HepG2 (cell line): ENCODE results near the gene TMEM135. TPM values are rescaled to one million over a fixed set of nuclear protein-coding genes. Genes with fewer than 3 reads are reported as not detected.

ENCODE experiments used
- ATAC-seq: fragments of 200-7000 bp; cut with Tn5 transposase; 3 replicates; pipeline ENCODE4 v1.9.1; 2020; ENCODE audit warnings: mild to moderate bottlenecking, moderate library complexity
- BruUV-seq: library from RNA; stranded (reverse); fragments of 400-500 nt; replicated peaks from 2 replicates; lab custom pipeline; 2021; lab: Mats Ljungman, UMichigan
- CTCF ChIA-PET: fragments of 300-600 bp; formaldehyde crosslinking; extraction: SDS; loops from one replicate; lab custom pipeline; 2021; ENCODE audit warnings: low total read pairs, inconsistent platforms, low intra/inter-chr PET ratio; lab: Yijun Ruan, JAX
- POLR2A ChIA-PET: fragments of 350-600 bp; sonication (Branson Sonifier 250); formaldehyde crosslinking; loops from one replicate; lab custom pipeline; 2020; ENCODE audit warnings: antibody characterized with exemption, inconsistent platforms; lab: Yijun Ruan, JAX
- DNase-seq: peaks from one replicate; pipeline ENCODE4 v3.0.0-alpha.2; 2015; ENCODE audit warnings: low spot score
- FAIRE-seq: peaks from 3 replicates; lab custom pipeline; 2011; peaks lifted over from hg19 to GRCh38; lab: Jason Lieb, UNC
- H2AFZ ChIP-seq: one replicate; pipeline ENCODE4 v1.6.1; 2011; ENCODE audit warnings: low read length, inconsistent platforms
- H3K27ac ChIP-seq: fragments of 300-600 bp; 3 replicates; pipeline ENCODE4 v1.8.0; 2011; ENCODE audit warnings: mixed run types, mild to moderate bottlenecking, mixed read lengths, low read length, inconsistent platforms; ENCODE audit not compliant: insufficient read depth; ENCODE audit errors: extremely low read length
- H3K27me3 ChIP-seq, 2 experiments: fragments of 200-600 bp in 1 of 2; 2 replicates in 1 of 2; 3 replicates in 1 of 2; pipeline versions ENCODE4 v1.6.0 to v1.8.0; 2011; ENCODE audit warnings: low read length in 2 of 2, mild to moderate bottlenecking in 2 of 2, moderate library complexity in 2 of 2, inconsistent platforms in 1 of 2; ENCODE audit not compliant: insufficient read depth in 2 of 2, control insufficient read depth in 1 of 2
- H3K36me3 ChIP-seq, 2 experiments: fragments of 200-600 bp in 1 of 2; replicated peaks in 1 of 2; 2 replicates in 1 of 2; 3 replicates in 1 of 2; pipeline versions ENCODE4 v1.5.1 to v1.8.0; 2011; ENCODE audit warnings: low read length in 2 of 2, inconsistent platforms in 1 of 2; ENCODE audit not compliant: insufficient read depth in 2 of 2, control insufficient read depth in 1 of 2
- H3K4me1 ChIP-seq: 2 replicates; pipeline ENCODE4 v1.5.1; 2012; ENCODE audit warnings: low read length, inconsistent platforms; ENCODE audit not compliant: insufficient read depth
- H3K4me2 ChIP-seq: 2 replicates; pipeline ENCODE4 v1.6.0; 2011; ENCODE audit warnings: low read depth, low read length, inconsistent platforms
- H3K4me3 ChIP-seq, 3 experiments: fragments of 200-600 bp in 1 of 3; sonication (generic), shearing (Covaris generic) in 1 of 3; replicated peaks in 1 of 3; 2 replicates each; pipeline ENCODE4 v1.5.1; 2011 to 2016; ENCODE audit warnings: low read length in 3 of 3, inconsistent platforms in 2 of 3, low read depth in 2 of 3, mild to moderate bottlenecking in 2 of 3, control low read depth in 1 of 3, mixed read lengths in 1 of 3; ENCODE audit not compliant: insufficient read depth in 1 of 3
- H3K79me2 ChIP-seq: one replicate; pipeline ENCODE4 v1.6.1; 2011; ENCODE audit warnings: low read length, inconsistent platforms; ENCODE audit not compliant: insufficient read depth
- H3K9ac ChIP-seq: 2 replicates; pipeline ENCODE4 v1.6.0; 2011; ENCODE audit warnings: mild to moderate bottlenecking, low read depth, low read length, inconsistent platforms; ENCODE audit not compliant: insufficient read depth
- H3K9me3 ChIP-seq: 2 replicates; pipeline ENCODE4 v1.5.1; 2012; ENCODE audit warnings: mild to moderate bottlenecking, low read length
- H4K20me1 ChIP-seq: 2 replicates; pipeline ENCODE4 v1.6.0; 2011; ENCODE audit warnings: inconsistent platforms, mild to moderate bottlenecking, low read length, moderate library complexity; ENCODE audit not compliant: insufficient read depth
- ATF5 ChIP-seq: sonication (generic); formaldehyde crosslinking; IDR thresholded peaks from 2 replicates; pipeline ENCODE4 v1.4.0; 2020; ENCODE audit warnings: mild to moderate bottlenecking, low read depth, missing genetic modification reagents
- BCL6 ChIP-seq: IDR thresholded peaks from 2 replicates; pipeline ENCODE4 v1.6.1; 2016; ENCODE audit warnings: missing genetic modification reagents, missing compliant biosample characterization
- CBX5 ChIP-seq: sonication (generic); formaldehyde crosslinking; IDR thresholded peaks from 2 replicates; pipeline ENCODE4 v1.4.0; 2020; ENCODE audit warnings: missing genetic modification reagents, borderline replicate concordance
- CTCF ChIP-seq: sonication (generic); formaldehyde crosslinking; IDR thresholded peaks from 2 replicates; pipeline ENCODE4 v1.5.0; 2020; ENCODE audit warnings: mild to moderate bottlenecking, missing genetic modification reagents, moderate library complexity
- GATAD2A ChIP-seq: IDR thresholded peaks from 2 replicates; pipeline ENCODE4 v1.6.1; 2016
- HMGXB4 ChIP-seq, 2 experiments: sonication (generic) in 1 of 2; formaldehyde crosslinking in 1 of 2; IDR thresholded peaks; 2 replicates each; pipeline versions ENCODE4 v1.4.0 to v1.6.1; 2018 to 2020; ENCODE audit warnings: missing genetic modification reagents in 2 of 2, borderline replicate concordance in 1 of 2, low read depth in 1 of 2, mild to moderate bottlenecking in 1 of 2, missing biosample characterization in 1 of 2
- IRX3 ChIP-seq: sonication (generic); formaldehyde crosslinking; IDR thresholded peaks from 2 replicates; pipeline ENCODE4 v1.8.1; 2023; ENCODE audit warnings: mild to moderate bottlenecking, low read depth, missing genetic modification reagents, borderline replicate concordance
- KDM2A ChIP-seq: sonication (generic); formaldehyde crosslinking; IDR thresholded peaks from 2 replicates; pipeline ENCODE4 v1.4.0; 2020; ENCODE audit warnings: low read depth, missing genetic modification reagents, borderline replicate concordance
- MED8 ChIP-seq: sonication (generic); formaldehyde crosslinking; IDR thresholded peaks from 2 replicates; pipeline ENCODE4 v1.8.1; 2023; ENCODE audit warnings: mild to moderate bottlenecking, missing genetic modification reagents; ENCODE audit not compliant: insufficient replicate concordance
- PITX1 ChIP-seq: sonication (generic); formaldehyde crosslinking; IDR thresholded peaks from 2 replicates; pipeline ENCODE4 v1.5.1; 2020; ENCODE audit warnings: mild to moderate bottlenecking, missing genetic modification reagents
- SOX13 ChIP-seq, 3 experiments: fragments of 450-650 bp in 1 of 3; sonication (generic) in 1 of 3; formaldehyde crosslinking in 1 of 3; IDR thresholded peaks in 2 of 3; conservative IDR thresholded peaks in 1 of 3; 2 replicates each; pipeline versions ENCODE4 v1.5.0 to v1.6.1; 2016 to 2020; ENCODE audit warnings: antibody characterized with exemption in 1 of 3, mild to moderate bottlenecking in 1 of 3, missing compliant biosample characterization in 1 of 3, missing genetic modification reagents in 1 of 3, moderate library complexity in 1 of 3
- SOX5 ChIP-seq: IDR thresholded peaks from 2 replicates; pipeline ENCODE4 v1.6.1; 2016; ENCODE audit warnings: borderline replicate concordance
- STAG1 ChIP-seq: sonication (generic); formaldehyde crosslinking; IDR thresholded peaks from 2 replicates; pipeline ENCODE4 v1.4.0; 2020; ENCODE audit warnings: missing genetic modification reagents
- ZFAT ChIP-seq: sonication (generic); formaldehyde crosslinking; conservative IDR thresholded peaks from 2 replicates; pipeline ENCODE4 v1.8.1; 2023; ENCODE audit warnings: missing genetic modification reagents, inconsistent platforms
- ZNF230 ChIP-seq: sonication (generic); formaldehyde crosslinking; IDR thresholded peaks from 2 replicates; pipeline ENCODE4 v1.4.0; 2020; ENCODE audit warnings: mild to moderate bottlenecking, missing genetic modification reagents
- ZNF3 ChIP-seq: IDR thresholded peaks from 2 replicates; pipeline ENCODE4 v1.7.0; 2017; ENCODE audit warnings: inconsistent platforms
- WGBS: methylation state at CpG from one replicate; pipeline ENCODE4 v1.1.6; 2017; ENCODE audit warnings: low lambda C conversion rate; 5-methylcytosine and 5-hydroxymethylcytosine counted together
- in situ Hi-C: cut with HindIII; loops from 2 replicates; pipeline ENCODE4 v1.10.0; 2017; ENCODE audit warnings: low pct_unique_long_range_greater_than_20kb; ENCODE audit not compliant: extremely low pct_ligation_motif_present
- intact Hi-C: fragments of 100-400 bp; cut with micrococcal nuclease; formaldehyde crosslinking; loops from one replicate; pipeline ENCODE4 v1.10.0; 2022; ENCODE audit not compliant: unreplicated experiment
- polyA plus RNA-seq, 8 experiments: library from polyadenylated mRNA; depleted of rRNA in 3 of 8; stranded (reverse) in 7 of 8; unstranded in 1 of 8; fragments of >200 nt; fragmentation: Illumina TruSeq in 4 of 8; extraction: Trizol in 4 of 8; gene quantifications; 2 replicates each; pipeline versions ENCODE4 v1.2.1 to v1.2.3, GENCODE V29; 2011 to 2016; ENCODE audit warnings: low read depth in 4 of 8, missing spikeins in 1 of 8, mixed read lengths in 1 of 8; ENCODE audit not compliant: insufficient read depth in 1 of 8
- total RNA-seq, 5 experiments: library from RNA; depleted of rRNA; stranded (reverse); fragments of >200 nt; fragmentation: Illumina TruSeq; extraction: Trizol; gene quantifications; 2 replicates each; pipeline ENCODE4 v1.2.3, GENCODE V29; 2016; ENCODE audit warnings: low read depth in 1 of 5

Gene TMEM135
- total and polyA plus RNA-seq, 2 of the 13 experiments (the other 11 are each of a cell fraction or from before 2014, with no cell fraction given) = 36.6 to 88.9 TPM

GRCh38 chr11:87280143-87280542 lies 242.4 kb downstream of the TMEM135 start (continued):
- TF ChIP-seq CBX5 (CRISPR knock-in tag) (no peak), ZFAT (CRISPR knock-in tag) (no peak), ZNF3 (CRISPR knock-in tag) (no peak), ATF5 (no peak), SOX13 (IDR thresholded peaks at IDR 0.05) (no peak), SOX13 (CRISPR knock-in tag; conservative IDR thresholded peaks at IDR 0.05 in 1 of 2, IDR thresholded peaks at IDR 0.05 in 1 of 2) (peak in 1 of 2 experiments; percentile 12; a peak in 1 of 4 replicates), MED8 (CRISPR knock-in tag) (no peak), GATAD2A (0 out of 2 replicates have a peak, but pooled peaks have one; percentile 9), HMGXB4 (CRISPR knock-in tag; IDR thresholded peaks at IDR 0.05; ENCODE audit: borderline replicate concordance in 1 of 2, low read depth in 1 of 2) (no peak), BCL6 (CRISPR knock-in tag) (0 out of 2 replicates have a peak, but pooled peaks have one; percentile 14), SOX5 (0 out of 2 replicates have a peak, but pooled peaks have one; percentile 11), ZNF230 (CRISPR knock-in tag) (no peak)

- CTCF ChIA-PET = no interaction called here
- no peak overlapping the region for H3K4me3 ChIP-seq
- H2AFZ ChIP-seq = no peak overlapping the region
- no peaks in the 10 kb centered on the region for H3K79me2 ChIP-seq
- intact Hi-C loops = loop anchor here (10.0 kb wide), 1 partner anchor 97 kb away; no protein-coding TSS in a partner anchor
- peak; percentile 41 for TF ChIP-seq STAG1 (CRISPR knock-in tag)
- TF ChIP-seq CBX5 (CRISPR knock-in tag) = no peak
- 0 out of 2 replicates have a peak, but pooled peaks have one; percentile 15 for TF ChIP-seq CTCF (CRISPR knock-in tag)
- no peak for TF ChIP-seq KDM2A (CRISPR knock-in tag)
- TF ChIP-seq IRX3 (CRISPR knock-in tag) = no peak
- TF ChIP-seq PITX1 (CRISPR knock-in tag) = no peak
- no peak overlapping the region for H3K27ac ChIP-seq
- no peaks in the 10 kb centered on the region for H3K9me3 ChIP-seq
- H3K4me2 ChIP-seq = no peak overlapping the region
- peaks cover 16% of the 10 kb centered on the region for H3K4me1 ChIP-seq
- WGBS = 95% methylated on average over 3 of the region's 3 CpGs
- DNase-seq (peak; percentile 7), FAIRE-seq (no peak), ATAC-seq (no peak)
- BruUV-seq = no TSS peak
- H3K27me3 ChIP-seq = no peaks in the 10 kb centered on the region
- H3K9ac ChIP-seq = no peak overlapping the region
- POLR2A ChIA-PET = no interaction called here
- 0 out of 5 replicates have a peak, but pooled peaks cover 0 to 4% of the 10 kb centered on the region in 2 experiments for H3K36me3 ChIP-seq
- no peaks in the 10 kb centered on the region; the same call in 1 of the 2 replicates for H4K20me1 ChIP-seq
- in situ Hi-C loops = loop anchor here (25.0 kb wide), 1 partner anchor 194 kb away; no protein-coding TSS in a partner anchor
These were observed 243.8 kb downstream of the TMEM135 start for GRCh38 chr11:87281496-87281895.
